ENCODE data around the gene SPINK5. TPM values are rescaled to one million over a fixed set of nuclear protein-coding genes. Genes with fewer than 3 reads are reported as not detected.

The SPINK5 gene
- total and polyA plus RNA-seq, 8 donors, result 0.56 to 6.6 (median 1.3) TPM

GRCh38 chr5:148091991-148092964 is 28.5 kb downstream of the SPINK5 start:
- DNase-seq, result no peak
- H3K4me3 ChIP-seq, result no peak overlapping the region
- H3K27ac ChIP-seq, result peak overlapping the region in 1 of 2 donors; percentile 43
- peaks cover 0 to 7% of the 10 kb centered on the region in 2 donors for H3K4me1 ChIP-seq
- intact Hi-C loops (cut with DNase I), result no loop called here
- H3K36me3 ChIP-seq, result no peaks in the 10 kb centered on the region
- ATAC-seq, result no peak
- no peaks in the 10 kb centered on the region for H3K27me3 ChIP-seq
- TF ChIP-seq, protein P1, sequence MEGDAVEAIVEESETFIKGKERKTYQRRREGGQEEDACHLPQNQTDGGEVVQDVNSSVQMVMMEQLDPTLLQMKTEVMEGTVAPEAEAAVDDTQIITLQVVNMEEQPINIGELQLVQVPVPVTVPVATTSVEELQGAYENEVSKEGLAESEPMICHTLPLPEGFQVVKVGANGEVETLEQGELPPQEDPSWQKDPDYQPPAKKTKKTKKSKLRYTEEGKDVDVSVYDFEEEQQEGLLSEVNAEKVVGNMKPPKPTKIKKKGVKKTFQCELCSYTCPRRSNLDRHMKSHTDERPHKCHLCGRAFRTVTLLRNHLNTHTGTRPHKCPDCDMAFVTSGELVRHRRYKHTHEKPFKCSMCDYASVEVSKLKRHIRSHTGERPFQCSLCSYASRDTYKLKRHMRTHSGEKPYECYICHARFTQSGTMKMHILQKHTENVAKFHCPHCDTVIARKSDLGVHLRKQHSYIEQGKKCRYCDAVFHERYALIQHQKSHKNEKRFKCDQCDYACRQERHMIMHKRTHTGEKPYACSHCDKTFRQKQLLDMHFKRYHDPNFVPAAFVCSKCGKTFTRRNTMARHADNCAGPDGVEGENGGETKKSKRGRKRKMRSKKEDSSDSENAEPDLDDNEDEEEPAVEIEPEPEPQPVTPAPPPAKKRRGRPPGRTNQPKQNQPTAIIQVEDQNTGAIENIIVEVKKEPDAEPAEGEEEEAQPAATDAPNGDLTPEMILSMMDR (IDR thresholded peaks at IDR 0.05), result no peak
- no peaks in the 10 kb centered on the region for H3K9me3 ChIP-seq

DNA sequence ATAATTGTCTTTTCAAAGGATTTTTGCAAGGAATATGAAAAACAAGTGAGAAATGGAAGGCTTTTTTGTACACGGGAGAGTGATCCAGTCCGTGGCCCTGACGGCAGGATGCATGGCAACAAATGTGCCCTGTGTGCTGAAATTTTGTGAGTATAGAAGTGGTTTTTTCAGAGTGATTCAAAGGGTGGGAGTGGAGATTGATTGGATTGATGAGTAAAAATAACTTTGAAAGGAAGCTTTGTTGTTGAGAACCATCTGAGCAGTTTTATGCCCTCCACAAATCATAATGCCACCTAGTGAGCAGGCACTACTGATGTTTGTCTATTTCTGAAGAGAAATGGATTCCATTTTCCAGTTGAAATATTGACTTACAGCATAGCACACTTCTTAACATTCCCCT is 30.6 kb downstream of the SPINK5 start:
- intact Hi-C loops (cut with DNase I), result no loop called here
- peak in 1 of 4 donors; percentile 9 for DNase-seq
- H3K27ac ChIP-seq, result no peak overlapping the region
- no peak for ATAC-seq
- no peaks in the 10 kb centered on the region for H3K36me3 ChIP-seq
- no peak overlapping the region for H3K4me3 ChIP-seq
- TF ChIP-seq, protein P1 (IDR thresholded peaks at IDR 0.05), result no peak
- peaks cover 0 to 7% of the 10 kb centered on the region in 2 donors for H3K4me1 ChIP-seq
- H3K27me3 ChIP-seq, result no peaks in the 10 kb centered on the region
- H3K9me3 ChIP-seq, result no peaks in the 10 kb centered on the region

- no peaks in the 10 kb centered on the region for H3K27me3 ChIP-seq
- no peaks in the 10 kb centered on the region for H3K4me1 ChIP-seq
- H3K27ac ChIP-seq, result no peak overlapping the region
- H3K9me3 ChIP-seq, result no peaks in the 10 kb centered on the region
- no peak overlapping the region for H3K4me3 ChIP-seq
- DNase-seq (no peak), ATAC-seq (no peak)
- intact Hi-C loops (cut with DNase I), result no loop called here
- no peaks in the 10 kb centered on the region for H3K36me3 ChIP-seq
- TF ChIP-seq, protein P1 (IDR thresholded peaks at IDR 0.05), result no peak
These were observed 40.4 kb downstream of the SPINK5 start for GRCh38 chr5:148104226-148104625.

DNA sequence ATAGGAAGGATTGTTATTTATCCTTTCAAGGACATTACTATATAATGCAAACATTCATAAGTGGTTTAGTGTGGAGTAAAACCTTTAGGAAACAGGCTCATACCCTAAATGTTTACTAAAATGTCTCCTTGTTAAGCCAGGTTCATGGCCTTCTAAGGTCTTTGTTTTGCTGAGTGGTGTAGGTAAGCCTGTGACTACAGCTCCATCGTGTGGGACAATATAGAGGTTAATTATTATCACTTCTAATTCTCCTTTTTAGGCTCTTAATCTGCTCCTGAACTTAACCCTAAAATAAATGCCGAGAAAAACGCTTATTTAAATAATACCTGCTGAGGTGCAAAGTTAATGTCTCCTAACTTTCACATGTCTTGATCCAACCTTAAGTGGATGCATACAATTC is 43.8 kb downstream of the SPINK5 start:
- Histone ChIP-seq H3K4me3 (no peak overlapping the region), H3K27me3 (no peaks in the 10 kb centered on the region), H3K27ac (no peak overlapping the region), H3K36me3 (no peaks in the 10 kb centered on the region), H3K9me3 (no peaks in the 10 kb centered on the region), H3K4me1 (no peaks in the 10 kb centered on the region)
- DNase-seq (no peak), ATAC-seq (peak; percentile 89)
- TF ChIP-seq, protein P1 (IDR thresholded peaks at IDR 0.05), result no peak
- intact Hi-C loops (cut with DNase I), result no loop called here

DNA sequence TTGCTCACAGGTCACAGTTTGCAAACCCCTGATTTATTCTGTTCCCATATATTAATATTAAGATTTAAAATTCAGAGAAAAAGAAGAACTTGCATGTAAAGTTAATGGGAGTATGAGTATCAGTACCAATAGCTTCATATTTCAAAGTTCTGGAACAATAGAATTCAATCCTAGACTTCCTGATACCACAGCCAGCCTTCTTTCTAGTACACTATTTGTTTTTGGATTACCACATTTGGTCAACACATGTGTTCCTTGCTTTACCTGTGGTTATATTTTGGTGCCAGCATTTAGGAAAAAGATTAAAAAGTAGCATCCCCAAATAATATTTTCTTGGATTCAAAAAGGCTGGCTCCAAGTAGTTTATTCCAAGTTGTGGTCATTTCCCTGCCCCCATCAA is 49.5 kb downstream of the SPINK5 start:
- TF ChIP-seq, protein P1 (IDR thresholded peaks at IDR 0.05), result no peak
- Histone ChIP-seq H3K36me3 (no peaks in the 10 kb centered on the region), H3K4me1 (no peaks in the 10 kb centered on the region), H3K4me3 (no peak overlapping the region), H3K27me3 (no peaks in the 10 kb centered on the region), H3K9me3 (no peaks in the 10 kb centered on the region), H3K27ac (no peak overlapping the region)
- DNase-seq (no peak), ATAC-seq (no peak)
- intact Hi-C loops (cut with DNase I), result loop anchor here in 1 of 2 donors (10.0 kb wide), 1 partner anchor 158 kb away; no protein-coding TSS in a partner anchor

Measured in left lung (tissue), 10 donors.